Measurements from ENCODE around the gene UMODL1.

Gene UMODL1

DNA sequence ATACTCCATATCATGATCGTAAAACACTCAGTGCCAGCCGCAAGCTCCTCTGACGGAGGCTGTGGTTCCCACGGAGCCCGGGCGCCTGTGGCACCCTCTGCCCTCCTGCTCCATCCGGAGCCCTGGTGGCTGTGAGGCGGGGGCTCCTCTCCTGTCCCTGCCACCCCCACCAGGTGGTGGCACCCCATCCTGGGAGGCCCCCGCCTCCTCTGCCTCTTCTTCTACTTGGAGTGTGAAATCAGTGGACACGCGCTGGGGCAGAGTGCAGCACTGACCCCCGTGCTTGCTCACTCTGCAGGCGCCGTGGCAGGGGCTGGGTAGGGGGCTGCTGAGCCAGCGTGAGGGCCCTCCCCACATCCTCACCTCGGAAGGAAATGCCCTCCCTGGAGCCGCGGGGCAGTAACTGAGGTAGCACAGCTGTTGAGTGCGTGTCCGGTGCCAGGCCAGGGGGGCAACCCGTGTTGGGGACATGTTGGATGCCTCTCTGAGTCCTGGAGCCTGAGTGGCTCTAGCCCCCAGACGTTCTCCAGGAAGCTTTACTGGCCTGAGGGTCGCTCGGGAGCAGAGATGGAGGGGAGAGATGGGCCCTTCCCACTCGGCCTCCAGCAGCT is 89.1 kb downstream of the UMODL1 start:
- peaks cover 14% of the 10 kb centered on the region for H3K27me3 Mint-ChIP-seq (ENCODE audit: low read depth)
- peaks cover 29% of the 10 kb centered on the region for H3K4me1 Mint-ChIP-seq (ENCODE audit: low read depth)
- no peaks in the 10 kb centered on the region for H3K9me3 Mint-ChIP-seq
- no peaks in the 10 kb centered on the region for H3K36me3 Mint-ChIP-seq (ENCODE audit: low read depth)
- H3K27ac Mint-ChIP-seq, result no peak overlapping the region
- no peak overlapping the region for H3K4me3 Mint-ChIP-seq

GRCh38 chr21:42160765-42161164 is 89.6 kb downstream of the UMODL1 start:
- Mint-ChIP-seq H3K4me3 (no peak overlapping the region), H3K27ac (no peak overlapping the region), H3K27me3 (ENCODE audit: low read depth) (peaks cover 11% of the 10 kb centered on the region), H3K4me1 (ENCODE audit: low read depth) (peaks cover 29% of the 10 kb centered on the region), H3K36me3 (ENCODE audit: low read depth) (no peaks in the 10 kb centered on the region), H3K9me3 (no peaks in the 10 kb centered on the region)

GRCh38 chr21:42161401-42161955 is 90.4 kb downstream of the UMODL1 start:
- H3K27ac Mint-ChIP-seq, result peak overlapping the region; percentile 1
- peaks cover 29% of the 10 kb centered on the region for H3K4me1 Mint-ChIP-seq (ENCODE audit: low read depth)

GRCh38 chr21:42161956-42162681 is 91.0 kb downstream of the UMODL1 start:
- Mint-ChIP-seq H3K4me1 (ENCODE audit: low read depth) (peaks cover 29% of the 10 kb centered on the region), H3K9me3 (no peaks in the 10 kb centered on the region), H3K36me3 (ENCODE audit: low read depth) (no peaks in the 10 kb centered on the region), H3K27me3 (ENCODE audit: low read depth) (peaks cover 8% of the 10 kb centered on the region), H3K4me3 (peak overlapping the region; percentile 1), H3K27ac (peak overlapping the region; percentile 33)

More at GRCh38 chr21:42161401-42161955, 90.4 kb downstream of the UMODL1 start:
- Mint-ChIP-seq H3K9me3 (no peaks in the 10 kb centered on the region), H3K36me3 (ENCODE audit: low read depth) (no peaks in the 10 kb centered on the region), H3K27me3 (ENCODE audit: low read depth) (peaks cover 10% of the 10 kb centered on the region), H3K4me3 (peak overlapping the region; percentile 1)

GRCh38 chr21:42162831-42163510 is 91.9 kb downstream of the UMODL1 start:
- no peak overlapping the region for H3K4me3 Mint-ChIP-seq
- peak overlapping the region; percentile 33 for H3K27ac Mint-ChIP-seq
- H3K36me3 Mint-ChIP-seq (ENCODE audit: low read depth), result no peaks in the 10 kb centered on the region
- no peaks in the 10 kb centered on the region for H3K9me3 Mint-ChIP-seq
- H3K4me1 Mint-ChIP-seq (ENCODE audit: low read depth), result peaks cover 31% of the 10 kb centered on the region
- peaks cover 6% of the 10 kb centered on the region for H3K27me3 Mint-ChIP-seq (ENCODE audit: low read depth)

DNA sequence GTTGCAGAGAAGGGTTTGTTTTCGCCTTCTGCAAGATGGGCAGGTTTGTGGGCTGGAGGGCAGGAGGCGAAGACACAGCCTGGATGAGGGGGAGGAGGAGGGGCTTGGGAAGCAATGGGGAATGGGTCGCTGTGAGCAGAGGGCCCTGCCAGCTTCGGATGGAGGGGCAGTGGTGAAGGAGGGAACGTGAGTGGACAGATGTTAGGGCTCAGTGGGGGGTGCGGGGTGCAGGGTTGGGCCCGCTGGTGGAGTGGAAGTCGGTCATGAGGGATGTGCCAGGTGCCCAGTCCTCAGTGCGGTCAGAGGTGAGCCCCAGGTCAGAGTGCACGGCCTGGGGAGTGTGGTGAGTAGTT is 92.4 kb downstream of the UMODL1 start:
- H3K36me3 Mint-ChIP-seq (ENCODE audit: low read depth), result no peaks in the 10 kb centered on the region
- H3K4me3 Mint-ChIP-seq, result no peak overlapping the region
- H3K27me3 Mint-ChIP-seq (ENCODE audit: low read depth), result peaks cover 6% of the 10 kb centered on the region
- no peaks in the 10 kb centered on the region for H3K9me3 Mint-ChIP-seq
- peaks cover 31% of the 10 kb centered on the region for H3K4me1 Mint-ChIP-seq (ENCODE audit: low read depth)
- peak overlapping the region; percentile 33 for H3K27ac Mint-ChIP-seq

DNA sequence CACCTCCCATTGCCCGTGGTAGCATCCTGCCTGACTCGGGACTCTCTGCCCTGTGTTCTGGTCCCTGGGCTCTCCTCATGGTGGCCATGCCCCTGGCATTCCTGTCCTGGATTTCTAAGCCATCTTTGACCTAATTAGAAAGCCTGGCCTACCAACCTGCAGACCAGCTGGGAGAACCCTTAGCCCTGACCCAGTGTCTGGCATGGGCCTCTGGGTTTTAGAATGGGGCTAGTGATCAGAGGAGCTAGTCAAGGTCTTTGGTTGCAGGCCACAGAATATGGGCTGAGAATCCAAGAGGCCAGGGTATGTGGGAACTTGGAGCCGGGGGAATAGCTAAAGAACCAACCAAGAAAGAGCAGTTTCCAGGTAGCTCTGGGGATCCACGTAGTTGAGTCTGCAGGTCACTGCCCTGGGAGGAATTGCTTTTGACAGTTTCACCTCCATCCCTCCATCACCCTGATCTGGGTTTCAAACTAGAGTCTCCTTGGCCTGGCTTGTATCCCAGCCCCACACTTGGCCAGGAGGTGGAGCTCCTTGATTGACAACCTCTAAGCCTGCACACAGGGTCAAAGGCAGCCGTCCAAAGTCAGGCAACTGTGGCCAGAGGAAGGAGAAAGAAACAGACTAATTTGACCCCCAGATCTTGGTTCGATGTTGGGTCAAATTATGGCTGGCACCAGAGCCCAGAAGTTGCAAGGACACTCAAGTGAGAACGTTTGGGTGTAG is 93.1 kb downstream of the UMODL1 start:
- Mint-ChIP-seq H3K4me3 (no peak overlapping the region), H3K27ac (no peak overlapping the region), H3K4me1 (ENCODE audit: low read depth) (peaks cover 31% of the 10 kb centered on the region)

DNA sequence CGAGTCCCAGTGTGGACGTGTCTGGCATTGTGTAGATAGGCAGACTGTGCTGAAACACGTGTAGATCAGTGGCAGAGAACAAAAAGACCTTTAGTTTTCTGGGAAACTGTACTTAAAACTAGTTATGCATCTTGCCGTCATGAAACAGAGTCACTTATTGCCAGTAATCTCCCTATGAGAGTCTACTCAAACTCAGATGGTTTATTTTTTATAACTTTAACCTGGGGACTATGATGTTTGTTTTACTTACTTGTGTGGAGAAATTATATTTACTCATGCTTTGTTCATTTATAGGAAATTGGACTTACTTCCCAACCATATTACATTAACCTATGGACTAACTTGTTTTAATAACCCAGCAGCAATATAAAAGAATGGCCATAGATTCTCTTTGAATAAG is 93.7 kb downstream of the UMODL1 start:
- H3K27ac Mint-ChIP-seq, result no peak overlapping the region
- no peak overlapping the region for H3K4me3 Mint-ChIP-seq
- H3K4me1 Mint-ChIP-seq (ENCODE audit: low read depth), result peaks cover 31% of the 10 kb centered on the region
- peaks cover 3% of the 10 kb centered on the region for H3K27me3 Mint-ChIP-seq (ENCODE audit: low read depth)
- no peaks in the 10 kb centered on the region for H3K9me3 Mint-ChIP-seq
- no peaks in the 10 kb centered on the region for H3K36me3 Mint-ChIP-seq (ENCODE audit: low read depth)

More for the DNA sequence above, 93.1 kb downstream of the UMODL1 start:
- H3K27me3 Mint-ChIP-seq (ENCODE audit: low read depth), result peaks cover 6% of the 10 kb centered on the region
- H3K9me3 Mint-ChIP-seq, result no peaks in the 10 kb centered on the region
- no peaks in the 10 kb centered on the region for H3K36me3 Mint-ChIP-seq (ENCODE audit: low read depth)

GRCh38 chr21:42165901-42166300 is 94.8 kb downstream of the UMODL1 start:
- H3K9me3 Mint-ChIP-seq, result no peaks in the 10 kb centered on the region
- peaks cover 3% of the 10 kb centered on the region for H3K27me3 Mint-ChIP-seq (ENCODE audit: low read depth)
- no peak overlapping the region for H3K27ac Mint-ChIP-seq
- H3K4me3 Mint-ChIP-seq, result no peak overlapping the region
- no peaks in the 10 kb centered on the region for H3K36me3 Mint-ChIP-seq (ENCODE audit: low read depth)
- peaks cover 31% of the 10 kb centered on the region for H3K4me1 Mint-ChIP-seq (ENCODE audit: low read depth)

DNA sequence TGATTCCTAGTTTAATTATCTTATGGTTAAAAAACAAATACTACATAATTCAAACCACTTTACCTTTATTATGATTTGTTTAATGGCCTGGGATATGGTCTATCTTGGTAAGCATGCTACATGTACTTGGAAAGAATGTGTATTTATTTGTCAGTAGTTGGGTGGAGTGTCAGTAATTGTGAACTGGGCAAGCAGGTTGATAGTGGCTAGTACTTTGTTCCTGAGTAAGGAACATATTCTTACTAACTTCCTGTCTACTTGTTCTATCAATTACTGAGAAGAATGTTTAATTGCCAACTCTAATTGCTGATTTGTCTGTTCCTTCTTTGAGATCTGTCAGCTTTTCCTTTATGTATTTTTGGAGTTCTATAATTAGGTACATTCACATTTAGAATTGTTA is 98.6 kb downstream of the UMODL1 start:
- no peak overlapping the region for H3K27ac Mint-ChIP-seq
- H3K9me3 Mint-ChIP-seq, result no peaks in the 10 kb centered on the region
- H3K27me3 Mint-ChIP-seq (ENCODE audit: low read depth), result peaks cover 6% of the 10 kb centered on the region
- no peak overlapping the region for H3K4me3 Mint-ChIP-seq
- H3K4me1 Mint-ChIP-seq (ENCODE audit: low read depth), result peaks cover 4% of the 10 kb centered on the region
- no peaks in the 10 kb centered on the region for H3K36me3 Mint-ChIP-seq (ENCODE audit: low read depth)

- no peak overlapping the region for H3K27ac Mint-ChIP-seq
- H3K27me3 Mint-ChIP-seq (ENCODE audit: low read depth), result peaks cover 9% of the 10 kb centered on the region
- no peak overlapping the region for H3K4me3 Mint-ChIP-seq
- peaks cover 2% of the 10 kb centered on the region for H3K4me1 Mint-ChIP-seq (ENCODE audit: low read depth)
- H3K9me3 Mint-ChIP-seq, result no peaks in the 10 kb centered on the region
- H3K36me3 Mint-ChIP-seq (ENCODE audit: low read depth), result no peaks in the 10 kb centered on the region
These were observed 100.3 kb downstream of the UMODL1 start for GRCh38 chr21:42171091-42172053.

DNA sequence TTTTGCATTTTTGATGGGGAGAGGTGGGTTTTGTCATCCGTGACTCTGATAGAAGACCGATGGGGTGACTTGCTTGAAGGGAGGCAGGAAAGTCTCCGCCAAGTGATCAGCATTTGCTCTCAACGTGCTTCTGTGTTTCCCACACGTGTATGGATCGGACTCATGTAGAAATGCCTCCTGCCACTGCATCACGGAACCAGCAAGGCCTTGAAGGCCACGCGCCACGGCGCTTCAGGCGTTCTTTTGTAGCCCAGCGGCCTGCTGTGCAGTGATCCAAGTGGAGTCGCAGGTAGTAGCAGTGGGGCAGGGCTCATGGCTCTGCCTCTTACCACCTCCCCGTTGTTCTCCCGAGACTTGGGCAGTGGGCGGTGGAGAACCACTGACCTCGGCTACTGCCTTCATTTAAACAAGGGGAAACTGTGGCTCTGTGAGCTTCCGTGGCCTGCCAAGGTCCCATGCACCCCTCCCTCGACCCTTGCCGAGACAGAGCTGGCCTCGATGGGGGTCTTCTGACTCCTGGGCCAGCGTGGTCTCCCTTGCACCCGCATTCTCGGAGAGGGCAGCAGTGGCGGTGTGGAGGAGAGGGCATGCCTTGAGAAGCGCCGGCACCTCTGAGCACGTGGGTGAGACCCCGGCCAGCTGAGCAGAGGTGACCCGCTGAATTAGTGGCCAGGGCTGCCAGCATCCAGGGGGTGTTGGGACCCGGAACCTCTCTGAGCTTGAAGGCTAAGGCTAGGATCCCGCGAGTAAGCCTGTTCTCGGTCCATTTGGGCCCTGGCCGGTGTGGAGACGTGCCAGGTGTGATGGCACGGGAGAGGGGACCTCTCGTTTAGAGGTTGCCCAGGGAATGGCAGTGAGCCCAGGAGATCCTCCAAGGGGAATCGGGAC is 101.7 kb downstream of the UMODL1 start:
- no peaks in the 10 kb centered on the region for H3K9me3 Mint-ChIP-seq
- peaks cover 18% of the 10 kb centered on the region for H3K27me3 Mint-ChIP-seq (ENCODE audit: low read depth)
- no peaks in the 10 kb centered on the region for H3K36me3 Mint-ChIP-seq (ENCODE audit: low read depth)
- H3K27ac Mint-ChIP-seq, result no peak overlapping the region
- peaks cover 2% of the 10 kb centered on the region for H3K4me1 Mint-ChIP-seq (ENCODE audit: low read depth)
- no peak overlapping the region for H3K4me3 Mint-ChIP-seq

- Mint-ChIP-seq H3K36me3 (ENCODE audit: low read depth) (no peaks in the 10 kb centered on the region), H3K27me3 (ENCODE audit: low read depth) (peaks cover 27% of the 10 kb centered on the region), H3K4me1 (ENCODE audit: low read depth) (peaks cover 1% of the 10 kb centered on the region), H3K9me3 (no peaks in the 10 kb centered on the region), H3K4me3 (no peak overlapping the region), H3K27ac (no peak overlapping the region)
These were observed 103.1 kb downstream of the UMODL1 start for GRCh38 chr21:42174173-42174572.

Data from T-helper 1 cell treated with Interleukin-12 subunit alpha and Interleukin-12 subunit beta and Interleukin-4 antibody, amounts not matched to agents 30 μg/mL and 1 μg/mL, for 36 hours (primary cell).